Ascending aorta (tissue), 2 donors: Measurements from ENCODE around the gene ANK3. TPM values are rescaled to one million over a fixed set of nuclear protein-coding genes. Genes with fewer than 3 reads are reported as not detected.

Experiments used
- DNase-seq, 2 donors: peaks; one replicate each; pipeline ENCODE4 v3.0.0-alpha.2; 2019; ENCODE audit warnings: low spot score in 2 of 2
- H3K27ac ChIP-seq, 2 donors: fragments of 200-600 bp; sonication (generic); one replicate each; pipeline ENCODE4 v1.5.1; 2016 to 2017; ENCODE audit warnings: mild to moderate bottlenecking in 1 of 2
- H3K27me3 ChIP-seq: fragments of 200-600 bp; sonication (generic); one replicate; pipeline ENCODE4 v1.5.1; 2017
- H3K36me3 ChIP-seq, 2 donors: fragments of 200-600 bp; sonication (generic); one replicate each; pipeline ENCODE4 v1.5.1; 2016
- H3K4me1 ChIP-seq, 2 donors: fragments of 200-600 bp; sonication (generic); one replicate each; pipeline ENCODE4 v1.5.1; 2016 to 2017; ENCODE audit warnings: mild to moderate bottlenecking in 1 of 2
- H3K4me3 ChIP-seq, 2 donors: fragments of 200-600 bp; sonication (generic); one replicate each; pipeline ENCODE4 v1.5.1; 2016 to 2017; ENCODE audit warnings: mild to moderate bottlenecking in 1 of 2
- H3K9me3 ChIP-seq, 2 donors: fragments of 200-600 bp; sonication (generic); one replicate each; pipeline ENCODE4 v1.5.1; 2016
- intact Hi-C: fragments of 100-400 bp; cut with DNase I; formaldehyde crosslinking; loops from one replicate; pipeline ENCODE4 v1.15.1; 2023
- total RNA-seq: library from RNA; depleted of rRNA; stranded (reverse); fragments of >200 nt; gene quantifications from one replicate; pipeline ENCODE4 v1.1.0, GENCODE V29; 2016
- TF ChIP-seq, protein P1 (sequence below), 3 experiments: fragments of 200-600 bp in 2 of 3; fragments of 450-650 bp in 1 of 3; sonication (generic) in 2 of 3; IDR thresholded peaks; one replicate each; pipeline ENCODE4 v1.5.1; 2016 to 2019; ENCODE audit warnings: antibody characterized with exemption in 3 of 3, mild to moderate bottlenecking in 1 of 3, moderate library complexity in 1 of 3

Gene ANK3
- total RNA-seq, 1 donor from 2014 or later = 28.3 TPM

DNA sequence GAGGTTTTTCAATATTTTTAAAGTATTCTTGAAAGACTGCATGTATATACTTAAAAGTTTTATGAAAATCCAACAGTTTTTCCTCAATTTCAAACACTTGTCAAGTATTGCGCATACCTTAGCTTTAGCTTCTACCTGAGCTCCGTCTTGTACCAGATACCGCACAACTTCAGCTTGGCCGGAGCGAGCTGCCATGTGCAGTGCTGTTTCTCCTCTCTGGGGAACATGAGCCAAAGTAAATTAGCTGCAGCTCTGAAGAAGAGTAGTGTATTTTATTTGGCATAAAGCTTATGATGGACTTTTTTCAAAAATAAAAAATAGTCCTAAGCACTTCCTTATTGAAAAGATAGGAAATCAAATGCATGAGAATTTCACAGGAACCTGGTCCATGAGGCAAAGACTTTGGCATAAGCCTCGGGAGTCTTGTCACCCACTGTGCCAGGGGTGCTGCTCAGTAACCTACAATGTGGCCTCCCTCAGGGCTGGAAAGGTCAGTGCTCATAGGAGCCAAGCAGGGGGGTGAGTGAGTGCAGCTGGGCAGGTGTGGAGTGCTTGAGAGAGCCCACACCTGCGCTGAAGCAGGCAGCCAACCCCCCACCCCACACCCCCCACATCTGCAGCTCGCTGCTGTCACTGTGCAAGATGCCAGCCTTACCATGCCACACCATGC lies 189.5 kb downstream of the ANK3 start:
- Histone ChIP-seq H3K4me1 (peaks cover 0 to 7% of the 10 kb centered on the region in 2 donors), H3K9me3 (no peaks in the 10 kb centered on the region), H3K27ac (no peak overlapping the region), H3K36me3 (no peaks in the 10 kb centered on the region), H3K4me3 (no peak overlapping the region), H3K27me3 (no peaks in the 10 kb centered on the region)
- TF ChIP-seq, protein P1, sequence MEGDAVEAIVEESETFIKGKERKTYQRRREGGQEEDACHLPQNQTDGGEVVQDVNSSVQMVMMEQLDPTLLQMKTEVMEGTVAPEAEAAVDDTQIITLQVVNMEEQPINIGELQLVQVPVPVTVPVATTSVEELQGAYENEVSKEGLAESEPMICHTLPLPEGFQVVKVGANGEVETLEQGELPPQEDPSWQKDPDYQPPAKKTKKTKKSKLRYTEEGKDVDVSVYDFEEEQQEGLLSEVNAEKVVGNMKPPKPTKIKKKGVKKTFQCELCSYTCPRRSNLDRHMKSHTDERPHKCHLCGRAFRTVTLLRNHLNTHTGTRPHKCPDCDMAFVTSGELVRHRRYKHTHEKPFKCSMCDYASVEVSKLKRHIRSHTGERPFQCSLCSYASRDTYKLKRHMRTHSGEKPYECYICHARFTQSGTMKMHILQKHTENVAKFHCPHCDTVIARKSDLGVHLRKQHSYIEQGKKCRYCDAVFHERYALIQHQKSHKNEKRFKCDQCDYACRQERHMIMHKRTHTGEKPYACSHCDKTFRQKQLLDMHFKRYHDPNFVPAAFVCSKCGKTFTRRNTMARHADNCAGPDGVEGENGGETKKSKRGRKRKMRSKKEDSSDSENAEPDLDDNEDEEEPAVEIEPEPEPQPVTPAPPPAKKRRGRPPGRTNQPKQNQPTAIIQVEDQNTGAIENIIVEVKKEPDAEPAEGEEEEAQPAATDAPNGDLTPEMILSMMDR (IDR thresholded peaks at IDR 0.05) = no peak
- intact Hi-C loops = no loop called here
- DNase-seq = no peak

DNA sequence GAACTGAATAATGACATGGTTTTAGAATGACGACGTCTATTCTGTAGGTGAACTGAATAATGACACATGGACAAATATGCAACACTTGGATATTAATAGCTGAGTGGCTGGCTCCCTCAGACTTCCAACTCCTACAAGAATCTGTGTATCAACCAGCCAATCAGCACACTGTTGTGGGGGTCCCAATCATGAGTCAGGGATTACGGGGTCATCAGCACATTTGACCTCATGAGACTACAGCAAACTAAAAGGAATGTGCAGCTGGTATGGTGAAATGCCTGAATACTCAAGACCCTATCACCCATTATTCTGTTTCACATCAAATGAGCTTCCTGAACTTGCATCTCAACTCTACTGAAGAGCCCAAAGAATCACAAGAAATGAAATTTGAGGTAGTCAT lies 192.5 kb downstream of the ANK3 start:
- H3K4me3 ChIP-seq = no peak overlapping the region
- H3K27ac ChIP-seq = no peak overlapping the region
- intact Hi-C loops = no loop called here
- no peak for DNase-seq
- TF ChIP-seq, protein P1 (IDR thresholded peaks at IDR 0.05) = no peak
- peaks cover 0 to 7% of the 10 kb centered on the region in 2 donors for H3K4me1 ChIP-seq
- H3K36me3 ChIP-seq = no peaks in the 10 kb centered on the region
- H3K9me3 ChIP-seq = no peaks in the 10 kb centered on the region
- no peaks in the 10 kb centered on the region for H3K27me3 ChIP-seq

DNA sequence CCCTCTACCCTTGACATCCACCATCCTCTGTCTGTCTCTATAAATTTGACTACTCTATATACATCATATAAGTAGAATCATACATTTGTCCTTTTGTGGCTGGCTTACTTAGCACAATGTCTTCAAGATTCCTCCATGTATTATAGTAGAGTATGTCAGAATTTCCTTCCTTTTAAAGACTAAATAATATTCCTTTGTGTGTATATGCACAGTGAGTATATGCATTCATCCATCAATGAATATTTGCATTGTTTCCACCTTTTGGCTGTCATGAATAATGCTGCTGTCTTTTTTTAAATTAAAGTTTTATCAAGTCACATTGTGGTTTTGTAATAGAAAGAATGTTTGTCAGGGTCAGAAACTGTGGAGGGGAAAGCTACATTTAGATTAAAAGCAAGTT lies 195.3 kb downstream of the ANK3 start:
- DNase-seq = no peak
- no peak overlapping the region for H3K4me3 ChIP-seq
- TF ChIP-seq, protein P1 (IDR thresholded peaks at IDR 0.05) = no peak
- H3K4me1 ChIP-seq = no peaks in the 10 kb centered on the region
- H3K36me3 ChIP-seq = no peaks in the 10 kb centered on the region
- intact Hi-C loops = no loop called here
- H3K27me3 ChIP-seq = no peaks in the 10 kb centered on the region
- no peaks in the 10 kb centered on the region for H3K9me3 ChIP-seq
- no peak overlapping the region for H3K27ac ChIP-seq

DNA sequence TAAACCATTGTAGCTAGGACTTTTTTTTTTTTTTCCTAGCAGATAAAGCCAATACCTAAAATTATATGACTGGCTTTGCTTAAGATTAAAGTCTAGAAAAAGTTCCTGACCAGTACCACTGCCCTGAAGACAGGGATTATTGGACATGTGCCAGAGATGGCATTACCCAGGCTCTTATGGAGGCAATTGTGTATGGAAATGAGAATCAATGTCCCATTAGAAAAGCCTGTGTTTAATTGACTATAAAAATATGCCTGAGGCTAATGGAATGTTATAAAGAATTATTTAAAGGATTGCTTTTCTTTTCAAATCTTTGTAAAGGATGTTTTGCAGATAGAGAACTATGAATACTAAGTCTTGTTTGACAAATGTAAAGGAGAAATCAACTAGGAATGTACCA lies 196.7 kb downstream of the ANK3 start:
- Histone ChIP-seq H3K27me3 (no peaks in the 10 kb centered on the region), H3K27ac (no peak overlapping the region), H3K36me3 (no peaks in the 10 kb centered on the region), H3K4me1 (no peaks in the 10 kb centered on the region), H3K9me3 (no peaks in the 10 kb centered on the region), H3K4me3 (no peak overlapping the region)
- intact Hi-C loops = no loop called here
- no peak for DNase-seq
- TF ChIP-seq, protein P1 (IDR thresholded peaks at IDR 0.05) = no peak

DNA sequence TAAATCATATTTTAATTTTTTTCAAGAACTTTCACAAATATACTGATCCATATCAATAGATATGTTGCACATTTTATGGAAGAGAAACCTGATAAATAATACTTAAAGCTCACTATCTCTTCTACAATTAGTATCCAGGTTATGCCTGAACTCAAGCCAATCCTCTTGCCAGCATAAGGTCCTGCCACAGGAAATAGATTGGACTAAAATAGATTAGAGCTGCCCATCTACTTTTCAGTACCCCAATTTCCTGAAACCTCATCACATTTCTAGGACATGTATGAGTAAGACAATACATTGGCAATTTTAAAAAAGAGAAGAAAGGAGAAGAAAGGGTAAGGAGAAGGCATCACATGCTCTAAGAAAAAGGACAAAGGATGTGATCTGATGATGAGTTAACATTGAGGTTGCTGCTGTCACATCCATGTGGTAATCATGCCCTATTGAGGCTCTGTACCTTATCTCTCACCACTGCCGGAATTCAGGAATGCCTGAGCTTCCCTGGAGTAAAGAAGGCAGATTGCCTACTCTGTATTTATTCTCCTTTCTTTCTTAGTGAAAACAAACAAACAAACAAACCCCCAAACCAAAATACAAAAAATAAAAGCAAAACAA lies 199.7 kb downstream of the ANK3 start:
- Histone ChIP-seq H3K36me3 (no peaks in the 10 kb centered on the region), H3K27ac (no peak overlapping the region), H3K27me3 (no peaks in the 10 kb centered on the region), H3K9me3 (no peaks in the 10 kb centered on the region), H3K4me3 (no peak overlapping the region), H3K4me1 (no peaks in the 10 kb centered on the region)
- DNase-seq = no peak
- TF ChIP-seq, protein P1 (IDR thresholded peaks at IDR 0.05) = no peak
- intact Hi-C loops = no loop called here
